Left ventricle myocardium inferior (tissue), 1 donor: ENCODE data around the gene SLC36A3. TPM values are rescaled to one million over a fixed set of nuclear protein-coding genes. Genes with fewer than 3 reads are reported as not detected.
A peak's percentile ranks its signal among the peaks of the same experiment; 100 is the strongest.
"Not testable (repeated sequence)": the region's sequence is repeated elsewhere in the genome, so short reads cannot be mapped to it uniquely, and the experiment has no call there.

ENCODE experiments used
- DNase-seq: peaks from one replicate; pipeline ENCODE4 v3.0.0-alpha.2; 2020
- H3K27ac ChIP-seq: fragments of 200-600 bp; replicated peaks from 2 replicates; pipeline ENCODE4 v1.8.0; 2021
- H3K27me3 ChIP-seq: fragments of 200-600 bp; 2 replicates; pipeline ENCODE4 v1.8.0; 2021; ENCODE audit warnings: low read depth
- H3K36me3 ChIP-seq: fragments of 200-600 bp; 2 replicates; pipeline ENCODE4 v1.8.0; 2021
- H3K4me1 ChIP-seq: fragments of 200-600 bp; 2 replicates; pipeline ENCODE4 v1.8.0; 2021
- H3K4me3 ChIP-seq: fragments of 200-600 bp; 2 replicates; pipeline ENCODE4 v1.8.0; 2021; ENCODE audit warnings: mild to moderate bottlenecking, moderate library complexity
- H3K9me3 ChIP-seq: fragments of 200-600 bp; replicated peaks from 2 replicates; pipeline ENCODE4 v1.8.0; 2021
- intact Hi-C: fragments of 100-400 bp; cut with micrococcal nuclease; formaldehyde crosslinking; loops from one replicate; pipeline ENCODE4 v1.11.0; 2022
- total RNA-seq: library from RNA; stranded (reverse); fragmentation: NEBNext Ultra II Directional; extraction: Animal tissue kit (Norgen Biotek cat#: 25700); gene quantifications from one replicate; pipeline ENCODE4 v1.2.1, GENCODE V29; 2021
- TF ChIP-seq, protein P1 (sequence below): fragments of 200-600 bp; IDR thresholded peaks from 2 replicates; pipeline ENCODE4 v1.8.0; 2021; ENCODE audit warnings: antibody characterized with exemption, mild to moderate bottlenecking, borderline replicate concordance
- donor health status: DM: no; HTN: yes; CAD: no; lungs with severe emphysema.

Gene SLC36A3
- total RNA-seq, 1 donor from 2014 or later = not detected

GRCh38 chr5:151317871-151318270, 14.3 kb upstream of the SLC36A3 start:
- no peak for DNase-seq
- H3K27me3 ChIP-seq = no peaks in the 10 kb centered on the region
- intact Hi-C loops = no loop called here
- peaks cover 9% of the 10 kb centered on the region for H3K4me1 ChIP-seq
- H3K36me3 ChIP-seq = no peaks in the 10 kb centered on the region
- TF ChIP-seq, protein P1, sequence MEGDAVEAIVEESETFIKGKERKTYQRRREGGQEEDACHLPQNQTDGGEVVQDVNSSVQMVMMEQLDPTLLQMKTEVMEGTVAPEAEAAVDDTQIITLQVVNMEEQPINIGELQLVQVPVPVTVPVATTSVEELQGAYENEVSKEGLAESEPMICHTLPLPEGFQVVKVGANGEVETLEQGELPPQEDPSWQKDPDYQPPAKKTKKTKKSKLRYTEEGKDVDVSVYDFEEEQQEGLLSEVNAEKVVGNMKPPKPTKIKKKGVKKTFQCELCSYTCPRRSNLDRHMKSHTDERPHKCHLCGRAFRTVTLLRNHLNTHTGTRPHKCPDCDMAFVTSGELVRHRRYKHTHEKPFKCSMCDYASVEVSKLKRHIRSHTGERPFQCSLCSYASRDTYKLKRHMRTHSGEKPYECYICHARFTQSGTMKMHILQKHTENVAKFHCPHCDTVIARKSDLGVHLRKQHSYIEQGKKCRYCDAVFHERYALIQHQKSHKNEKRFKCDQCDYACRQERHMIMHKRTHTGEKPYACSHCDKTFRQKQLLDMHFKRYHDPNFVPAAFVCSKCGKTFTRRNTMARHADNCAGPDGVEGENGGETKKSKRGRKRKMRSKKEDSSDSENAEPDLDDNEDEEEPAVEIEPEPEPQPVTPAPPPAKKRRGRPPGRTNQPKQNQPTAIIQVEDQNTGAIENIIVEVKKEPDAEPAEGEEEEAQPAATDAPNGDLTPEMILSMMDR = no peak
- H3K4me3 ChIP-seq = no peak overlapping the region
- H3K27ac ChIP-seq = no peak overlapping the region
- no peaks in the 10 kb centered on the region for H3K9me3 ChIP-seq

DNA sequence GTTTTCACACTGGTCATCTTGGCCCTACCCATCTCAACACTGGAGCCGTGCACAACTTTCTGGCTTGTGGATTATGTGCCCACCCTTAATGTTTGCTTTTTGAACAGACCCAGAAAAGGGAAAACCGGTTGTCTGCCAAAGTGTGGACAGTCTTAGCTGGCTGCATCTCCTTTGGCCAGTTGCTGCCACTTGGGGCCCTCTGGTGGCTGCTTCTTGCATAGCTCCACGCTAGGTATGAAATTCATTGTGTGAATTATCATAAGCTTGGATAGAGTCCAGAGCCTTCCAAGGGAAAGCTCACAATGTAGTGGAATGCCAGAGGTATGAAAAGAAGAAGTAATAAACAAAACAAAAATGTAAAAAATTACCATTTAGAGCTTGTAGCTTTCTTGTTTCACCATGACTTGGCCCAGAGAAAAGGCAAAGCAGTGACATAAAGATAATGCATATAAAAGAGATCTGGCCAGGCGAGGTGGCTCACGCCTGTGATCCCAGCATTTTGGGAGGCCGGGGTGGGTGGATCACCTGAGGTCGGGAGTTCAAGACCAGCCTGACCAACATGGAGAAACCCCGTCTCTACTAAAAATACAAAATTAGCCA, 12.5 kb upstream of the SLC36A3 start:
- H3K4me3 ChIP-seq = no peak overlapping the region
- no peak overlapping the region for H3K27ac ChIP-seq
- no peaks in the 10 kb centered on the region for H3K27me3 ChIP-seq
- H3K9me3 ChIP-seq = peaks cover 4% of the 10 kb centered on the region
- intact Hi-C loops = no loop called here
- peaks cover 9% of the 10 kb centered on the region for H3K4me1 ChIP-seq
- TF ChIP-seq, protein P1 = peak; percentile 90
- DNase-seq = peak; percentile 77
- H3K36me3 ChIP-seq = no peaks in the 10 kb centered on the region

DNA sequence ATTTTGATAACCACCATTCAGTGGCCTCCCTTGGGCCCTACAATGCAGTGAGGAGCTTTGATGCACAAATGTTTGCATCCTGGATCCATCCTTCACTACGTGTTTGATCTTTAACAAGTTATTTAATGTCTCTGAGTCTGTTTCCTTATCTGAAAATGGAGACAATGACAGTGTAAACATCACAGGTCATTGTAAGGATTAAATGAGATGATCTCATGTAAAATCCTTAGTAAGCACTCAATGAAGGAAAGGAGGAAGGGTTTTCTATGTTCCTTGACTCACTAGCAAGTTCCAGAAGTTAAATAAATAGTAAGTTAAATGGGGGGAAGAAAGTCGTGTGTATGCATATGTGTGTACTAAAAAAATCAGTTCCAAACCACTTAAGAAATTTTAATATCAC, 9.8 kb upstream of the SLC36A3 start:
- H3K27ac ChIP-seq = no peak overlapping the region
- H3K4me1 ChIP-seq = no peaks in the 10 kb centered on the region
- H3K4me3 ChIP-seq = no peak overlapping the region
- no peaks in the 10 kb centered on the region for H3K27me3 ChIP-seq
- TF ChIP-seq, protein P1 = no peak
- H3K9me3 ChIP-seq = peaks cover 13% of the 10 kb centered on the region
- intact Hi-C loops = no loop called here
- no peak for DNase-seq
- H3K36me3 ChIP-seq = no peaks in the 10 kb centered on the region

- DNase-seq = no peak
- TF ChIP-seq, protein P1 = no peak
- H3K27ac ChIP-seq = no peak overlapping the region
- H3K27me3 ChIP-seq = no peaks in the 10 kb centered on the region
- H3K4me3 ChIP-seq = no peak overlapping the region
- H3K9me3 ChIP-seq = peaks cover 13% of the 10 kb centered on the region
- no peaks in the 10 kb centered on the region for H3K36me3 ChIP-seq
- intact Hi-C loops = no loop called here
- H3K4me1 ChIP-seq = no peaks in the 10 kb centered on the region
These were observed 9.3 kb upstream of the SLC36A3 start for GRCh38 chr5:151312756-151313324.

- TF ChIP-seq, protein P1 = no peak
- Histone ChIP-seq H3K27me3 (no peaks in the 10 kb centered on the region), H3K4me3 (no peak overlapping the region), H3K27ac (no peak overlapping the region), H3K9me3 (peaks cover 13% of the 10 kb centered on the region), H3K36me3 (no peaks in the 10 kb centered on the region), H3K4me1 (no peaks in the 10 kb centered on the region)
- intact Hi-C loops = no loop called here
- no peak for DNase-seq
These were observed 7.4 kb upstream of the SLC36A3 start for GRCh38 chr5:151310932-151311331.

- H3K36me3 ChIP-seq, H3K4me3 ChIP-seq, H3K27me3 ChIP-seq, intact Hi-C loops, H3K4me1 ChIP-seq, DNase-seq, H3K27ac ChIP-seq: not testable (repeated sequence)
- H3K9me3 ChIP-seq = peaks cover 13% of the 10 kb centered on the region
These were observed 6.3 kb upstream of the SLC36A3 start for GRCh38 chr5:151309821-151310220.

- H3K27me3 ChIP-seq, H3K4me3 ChIP-seq, H3K27ac ChIP-seq, H3K36me3 ChIP-seq, intact Hi-C loops, H3K4me1 ChIP-seq, DNase-seq: not testable (repeated sequence)
- peaks cover 13% of the 10 kb centered on the region for H3K9me3 ChIP-seq
These were observed 5.7 kb upstream of the SLC36A3 start for GRCh38 chr5:151309266-151309665.
